K562 (cell line): ENCODE data around the gene INO80E. TPM values are rescaled to one million over a fixed set of nuclear protein-coding genes. Genes with fewer than 3 reads are reported as not detected.

ENCODE experiments used
- BRD4 ChIP-seq: fragments of 200-600 bp; sonication (generic); IDR thresholded peaks from 2 replicates; pipeline ENCODE4 v1.6.1; 2017; ENCODE audit warnings: inconsistent platforms
- EHMT2 ChIP-seq: fragments of 450-650 bp; IDR thresholded peaks from 2 replicates; pipeline ENCODE4 v1.6.1; 2018; ENCODE audit warnings: antibody characterized with exemption
- ELF4 ChIP-seq: fragments of 450-650 bp; formaldehyde crosslinking; IDR thresholded peaks from 2 replicates; pipeline ENCODE4 v1.4.0; 2022; ENCODE audit warnings: missing genetic modification characterization
- EWSR1 ChIP-seq: fragments of 450-650 bp; IDR thresholded peaks from 2 replicates; pipeline ENCODE4 v1.6.1; 2018; ENCODE audit warnings: borderline replicate concordance, mild to moderate bottlenecking, low read depth, moderate library complexity; ENCODE audit not compliant: partially characterized antibody
- FOXP1 ChIP-seq: sonication (generic); formaldehyde crosslinking; IDR thresholded peaks from 2 replicates; pipeline ENCODE4 v1.8.0; 2022; ENCODE audit warnings: mild to moderate bottlenecking, missing genetic modification reagents
- HIVEP1 ChIP-seq: fragments of 250-450 bp; sonication (Bioruptor Pico); IDR thresholded peaks from 2 replicates; pipeline ENCODE4 v1.4.0; 2020; ENCODE audit warnings: mild to moderate bottlenecking
- HOXB6 ChIP-seq: fragments of 250-450 bp; sonication (Bioruptor Pico); IDR thresholded peaks from 2 replicates; pipeline ENCODE4 v1.5.1; 2022; ENCODE audit warnings: mild to moderate bottlenecking, borderline replicate concordance
- NCOA1 ChIP-seq: fragments of 450-650 bp; IDR thresholded peaks from 2 replicates; pipeline ENCODE4 v1.6.1; 2016; ENCODE audit warnings: low read depth
- NCOA4 ChIP-seq: fragments of 450-650 bp; IDR thresholded peaks from 2 replicates; pipeline ENCODE4 v1.6.1; 2018; ENCODE audit warnings: mild to moderate bottlenecking; ENCODE audit not compliant: partially characterized antibody
- NFE2L1 ChIP-seq: fragments of 450-650 bp; IDR thresholded peaks from 2 replicates; pipeline ENCODE4 v1.6.1; 2016; ENCODE audit warnings: missing genetic modification characterization, low read depth, mild to moderate bottlenecking, missing compliant biosample characterization, moderate library complexity, borderline replicate concordance
- NONO ChIP-seq, 2 experiments: fragments of 200-400 bp in 1 of 2; fragments of 450-650 bp in 1 of 2; formaldehyde crosslinking in 1 of 2; IDR thresholded peaks; 2 replicates each; pipeline ENCODE4 v1.6.1; 2017; ENCODE audit warnings: low read depth in 2 of 2, mild to moderate bottlenecking in 2 of 2, moderate library complexity in 2 of 2, low read length in 1 of 2
- PRMT5 ChIP-seq: sonication (generic); formaldehyde crosslinking; IDR thresholded peaks from 2 replicates; pipeline ENCODE4 v1.5.0; 2020; ENCODE audit warnings: missing genetic modification reagents
- PRPF4 ChIP-seq: fragments of 200-400 bp; formaldehyde crosslinking; IDR thresholded peaks from one replicate; pipeline ENCODE4 v1.6.1; 2017; ENCODE audit warnings: low read length, low read depth, mild to moderate bottlenecking; ENCODE audit not compliant: insufficient read depth, poor library complexity, severe bottlenecking
- PURB ChIP-seq: sonication (generic); formaldehyde crosslinking; IDR thresholded peaks from 2 replicates; pipeline ENCODE4 v1.9.0; 2021; ENCODE audit warnings: low read depth, mild to moderate bottlenecking, missing genetic modification reagents
- RAD21 ChIP-seq, 2 experiments: fragments of 250-450 bp in 1 of 2; fragments of 450-650 bp in 1 of 2; sonication (Bioruptor Pico) in 1 of 2; formaldehyde crosslinking in 1 of 2; IDR thresholded peaks in 1 of 2; conservative IDR thresholded peaks in 1 of 2; 2 replicates each; pipeline versions ENCODE4 v1.4.0 to v1.8.0; 2020 to 2022; ENCODE audit warnings: mild to moderate bottlenecking in 2 of 2, moderate library complexity in 1 of 2
- RBM17 ChIP-seq: fragments of 200-400 bp; formaldehyde crosslinking; IDR thresholded peaks from 2 replicates; pipeline ENCODE4 v1.6.1; 2017; ENCODE audit warnings: low read depth, mild to moderate bottlenecking, low read length, borderline replicate concordance
- SMC3 ChIP-seq: conservative IDR thresholded peaks from 2 replicates; pipeline ENCODE4 v1.6.1; 2011; ENCODE audit warnings: low read depth, low read length, improper control_type of control experiment; ENCODE audit not compliant: insufficient read depth
- SRSF1 ChIP-seq: fragments of 200-400 bp; formaldehyde crosslinking; IDR thresholded peaks from 2 replicates; pipeline ENCODE4 v1.6.1; 2017; ENCODE audit warnings: mild to moderate bottlenecking, low read depth, low read length, moderate library complexity
- TEAD4 ChIP-seq, 2 experiments: sonication (generic) in 1 of 2; formaldehyde crosslinking in 1 of 2; IDR thresholded peaks; 2 replicates each; pipeline versions ENCODE4 v1.6.1 to v1.8.0; 2012 to 2022; ENCODE audit warnings: borderline replicate concordance in 1 of 2, inconsistent platforms in 1 of 2, low read length in 1 of 2, mild to moderate bottlenecking in 1 of 2, missing genetic modification reagents in 1 of 2
- TGIF2 ChIP-seq: sonication (generic); formaldehyde crosslinking; IDR thresholded peaks from 2 replicates; pipeline ENCODE4 v1.8.1; 2022; ENCODE audit warnings: mild to moderate bottlenecking, missing genetic modification reagents, moderate library complexity
- ZNF146 ChIP-seq: IDR thresholded peaks from one replicate; pipeline ENCODE4 v1.6.1; 2018; ENCODE audit warnings: missing compliant biosample characterization; ENCODE audit not compliant: unreplicated experiment
- ZNF263 ChIP-seq: sonication (generic); formaldehyde crosslinking; IDR thresholded peaks from 2 replicates; pipeline ENCODE4 v1.8.0; 2022; ENCODE audit warnings: mild to moderate bottlenecking, missing genetic modification reagents, borderline replicate concordance
- ZNF274 ChIP-seq: IDR thresholded peaks from 2 replicates; pipeline ENCODE4 v1.6.1; 2011; ENCODE audit warnings: low read depth, mild to moderate bottlenecking, low read length, moderate library complexity, borderline replicate concordance
- ZSCAN32 ChIP-seq: fragments of 450-650 bp; formaldehyde crosslinking; IDR thresholded peaks from 2 replicates; pipeline ENCODE4 v1.4.0; 2020; ENCODE audit warnings: mild to moderate bottlenecking, moderate library complexity
- polyA plus RNA-seq, 8 experiments: library from polyadenylated mRNA; depleted of rRNA in 4 of 8; stranded (reverse) in 5 of 8; unstranded in 3 of 8; fragments of >200 nt; fragmentation: Nextera tagmentation in 2 of 8; fragmentation: Illumina TruSeq in 1 of 8; extraction: Ambion mirVana in 2 of 8; extraction: Trizol in 1 of 8; gene quantifications; 2 replicates each; pipeline versions ENCODE4 v1.2.1 to v1.2.3, GENCODE V29; 2011 to 2014; ENCODE audit warnings: inconsistent platforms in 1 of 8, missing spikeins in 1 of 8
- total RNA-seq, 7 experiments: library from RNA; depleted of rRNA in 6 of 7; stranded (reverse); fragments of >200 nt in 6 of 7; fragmentation: Illumina TruSeq in 2 of 7; extraction: Trizol in 2 of 7; gene quantifications; 2 replicates each; pipeline versions ENCODE4 v1.2.1 to v1.2.3, GENCODE V29; 2011 to 2021; ENCODE audit warnings: low replicate concordance in 1 of 7
- TF ChIP-seq, protein P1 (sequence below): fragments of 250-450 bp; sonication (Bioruptor Pico); IDR thresholded peaks from 2 replicates; pipeline ENCODE4 v1.4.0; 2020; ENCODE audit warnings: mild to moderate bottlenecking, moderate library complexity
- TF ChIP-seq, protein P2 (sequence below): sonication (generic); formaldehyde crosslinking; IDR thresholded peaks from 2 replicates; pipeline ENCODE4 v1.8.1; 2023; ENCODE audit warnings: mild to moderate bottlenecking, missing genetic modification reagents

The INO80E gene
- total and polyA plus RNA-seq, 9 of the 15 experiments (the other 6 are each of a cell fraction or from before 2014, with no cell fraction given): 0.31 to 102 (median 49.3) TPM

DNA sequence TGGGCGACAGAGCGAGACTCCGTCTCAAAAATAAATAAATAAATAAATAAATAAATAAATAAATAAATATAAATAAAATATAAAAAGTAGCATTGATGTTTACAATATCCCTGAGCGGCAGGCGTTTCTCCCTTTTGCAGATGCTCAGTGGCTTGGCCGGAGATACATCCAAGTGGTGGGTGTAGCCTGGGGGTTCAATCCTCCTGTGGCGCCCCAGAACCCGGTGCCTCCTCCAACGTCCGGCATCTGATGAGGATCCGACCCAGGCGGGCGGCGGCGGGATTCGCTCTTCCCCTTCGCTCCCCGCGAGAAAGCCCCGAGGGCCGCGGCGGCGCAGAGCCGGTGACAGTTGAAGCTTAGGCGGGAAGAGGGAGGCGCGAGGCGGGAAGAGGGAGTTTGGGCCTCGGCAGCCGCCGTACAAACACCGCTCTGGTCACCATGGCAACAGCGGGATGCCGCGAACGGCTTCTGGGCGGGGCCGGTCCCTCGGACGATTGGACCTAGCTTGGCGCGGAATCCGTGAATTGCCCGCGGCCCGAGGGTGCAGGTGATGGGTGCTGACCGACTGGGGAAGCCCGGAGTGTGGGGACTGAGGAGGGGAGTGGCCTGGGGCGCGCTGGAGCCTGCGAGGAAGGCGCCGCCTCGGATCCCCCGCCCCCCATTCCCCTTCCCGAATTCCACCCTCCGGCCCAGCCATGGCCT is 56.8 kb downstream of the INO80E start (continued):
- TF ChIP-seq ZNF146 (no peak), ZNF274 (no peak), NONO (IDR thresholded peaks at IDR 0.05; ENCODE audit: low read depth in 2 of 2, low read length in 1 of 2) (no peak), PRPF4 (no peak), FOXP1 (CRISPR knock-in tag) (peak; percentile 96), HIVEP1 (CRISPR knock-in tag) (no peak), EHMT2 (no peak), TGIF2 (CRISPR knock-in tag) (no peak), PRMT5 (CRISPR knock-in tag) (no peak), SMC3 (0 out of 2 replicates have a peak, but pooled peaks have one; percentile 23), TEAD4 (IDR thresholded peaks at IDR 0.05; ENCODE audit: low read length) (peak; percentile 47; the same call in 1 of the 2 replicates), TEAD4 (CRISPR knock-in tag; IDR thresholded peaks at IDR 0.05; ENCODE audit: borderline replicate concordance) (peak; percentile 81; the same call in 1 of the 2 replicates), RAD21 (CRISPR knock-in tag; conservative IDR thresholded peaks at IDR 0.05 in 1 of 2, IDR thresholded peaks at IDR 0.05 in 1 of 2) (no peak), ZSCAN32 (no peak), SRSF1 (no peak), RBM17 (no peak), EWSR1 (no peak), NFE2L1 (no peak), NCOA1 (no peak), HOXB6 (CRISPR knock-in tag) (no peak), ZNF263 (CRISPR knock-in tag) (peak; percentile 80), ELF4 (no peak), PURB (no peak), BRD4 (no peak), NCOA4 (no peak)
- TF ChIP-seq, protein P1, sequence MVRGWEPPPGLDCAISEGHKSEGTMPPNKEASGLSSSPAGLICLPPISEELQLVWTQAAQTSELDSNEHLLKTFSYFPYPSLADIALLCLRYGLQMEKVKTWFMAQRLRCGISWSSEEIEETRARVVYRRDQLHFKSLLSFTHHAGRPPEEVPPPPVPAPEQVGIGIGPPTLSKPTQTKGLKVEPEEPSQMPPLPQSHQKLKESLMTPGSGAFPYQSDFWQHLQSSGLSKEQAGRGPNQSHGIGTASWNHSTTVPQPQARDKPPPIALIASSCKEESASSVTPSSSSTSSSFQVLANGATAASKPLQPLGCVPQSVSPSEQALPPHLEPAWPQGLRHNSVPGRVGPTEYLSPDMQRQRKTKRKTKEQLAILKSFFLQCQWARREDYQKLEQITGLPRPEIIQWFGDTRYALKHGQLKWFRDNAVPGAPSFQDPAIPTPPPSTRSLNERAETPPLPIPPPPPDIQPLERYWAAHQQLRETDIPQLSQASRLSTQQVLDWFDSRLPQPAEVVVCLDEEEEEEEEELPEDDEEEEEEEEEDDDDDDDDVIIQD: no peak
- TF ChIP-seq, protein P2, sequence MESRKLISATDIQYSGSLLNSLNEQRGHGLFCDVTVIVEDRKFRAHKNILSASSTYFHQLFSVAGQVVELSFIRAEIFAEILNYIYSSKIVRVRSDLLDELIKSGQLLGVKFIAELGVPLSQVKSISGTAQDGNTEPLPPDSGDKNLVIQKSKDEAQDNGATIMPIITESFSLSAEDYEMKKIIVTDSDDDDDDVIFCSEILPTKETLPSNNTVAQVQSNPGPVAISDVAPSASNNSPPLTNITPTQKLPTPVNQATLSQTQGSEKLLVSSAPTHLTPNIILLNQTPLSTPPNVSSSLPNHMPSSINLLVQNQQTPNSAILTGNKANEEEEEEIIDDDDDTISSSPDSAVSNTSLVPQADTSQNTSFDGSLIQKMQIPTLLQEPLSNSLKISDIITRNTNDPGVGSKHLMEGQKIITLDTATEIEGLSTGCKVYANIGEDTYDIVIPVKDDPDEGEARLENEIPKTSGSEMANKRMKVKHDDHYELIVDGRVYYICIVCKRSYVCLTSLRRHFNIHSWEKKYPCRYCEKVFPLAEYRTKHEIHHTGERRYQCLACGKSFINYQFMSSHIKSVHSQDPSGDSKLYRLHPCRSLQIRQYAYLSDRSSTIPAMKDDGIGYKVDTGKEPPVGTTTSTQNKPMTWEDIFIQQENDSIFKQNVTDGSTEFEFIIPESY (CRISPR knock-in tag): peak; percentile 76
